ENCODE results near the gene MAST3.

DNA sequence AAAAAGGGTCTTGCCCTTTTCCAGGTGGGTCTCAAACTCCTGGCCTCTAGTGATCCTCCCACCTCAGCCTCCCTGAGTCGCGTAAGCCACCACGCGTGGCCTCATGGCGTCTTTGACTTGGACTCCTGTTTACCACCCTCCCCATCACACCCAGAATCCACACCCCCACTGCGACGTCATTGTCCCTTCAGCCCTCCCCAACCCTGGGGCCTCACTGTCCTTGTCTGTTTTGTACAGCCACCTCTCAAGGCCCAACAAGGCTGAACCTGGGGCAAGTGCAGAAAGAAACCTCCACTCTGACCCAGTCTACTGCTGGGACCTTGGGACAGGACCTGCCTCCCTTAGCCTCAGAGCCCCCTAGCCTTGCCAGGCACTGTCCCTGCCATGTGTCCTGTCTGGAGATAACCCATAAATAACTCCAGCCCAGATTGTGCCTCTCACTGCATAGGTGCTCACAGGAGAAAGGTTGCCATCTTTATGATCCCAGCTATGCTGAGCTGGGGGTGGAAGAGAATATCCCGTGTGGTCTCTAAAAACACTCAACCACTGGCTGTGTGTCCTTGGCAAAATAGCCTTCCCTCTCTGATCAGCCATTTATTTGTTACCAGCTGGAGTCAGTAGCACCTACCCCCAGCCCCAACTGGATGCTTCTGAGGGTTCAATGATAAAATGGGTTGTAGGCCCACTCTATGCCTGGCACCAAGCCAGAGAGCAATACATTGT is 74.2 kb downstream of the MAST3 start:
- TF ChIP-seq, protein P1, sequence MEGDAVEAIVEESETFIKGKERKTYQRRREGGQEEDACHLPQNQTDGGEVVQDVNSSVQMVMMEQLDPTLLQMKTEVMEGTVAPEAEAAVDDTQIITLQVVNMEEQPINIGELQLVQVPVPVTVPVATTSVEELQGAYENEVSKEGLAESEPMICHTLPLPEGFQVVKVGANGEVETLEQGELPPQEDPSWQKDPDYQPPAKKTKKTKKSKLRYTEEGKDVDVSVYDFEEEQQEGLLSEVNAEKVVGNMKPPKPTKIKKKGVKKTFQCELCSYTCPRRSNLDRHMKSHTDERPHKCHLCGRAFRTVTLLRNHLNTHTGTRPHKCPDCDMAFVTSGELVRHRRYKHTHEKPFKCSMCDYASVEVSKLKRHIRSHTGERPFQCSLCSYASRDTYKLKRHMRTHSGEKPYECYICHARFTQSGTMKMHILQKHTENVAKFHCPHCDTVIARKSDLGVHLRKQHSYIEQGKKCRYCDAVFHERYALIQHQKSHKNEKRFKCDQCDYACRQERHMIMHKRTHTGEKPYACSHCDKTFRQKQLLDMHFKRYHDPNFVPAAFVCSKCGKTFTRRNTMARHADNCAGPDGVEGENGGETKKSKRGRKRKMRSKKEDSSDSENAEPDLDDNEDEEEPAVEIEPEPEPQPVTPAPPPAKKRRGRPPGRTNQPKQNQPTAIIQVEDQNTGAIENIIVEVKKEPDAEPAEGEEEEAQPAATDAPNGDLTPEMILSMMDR (CRISPR knock-in tag; IDR thresholded peaks at IDR 0.05), result no peak
- TF ChIP-seq NFE2L1 (CRISPR knock-in tag; IDR thresholded peaks at IDR 0.05; ENCODE audit: borderline replicate concordance) (no peak), ZNF577 (CRISPR knock-in tag; IDR thresholded peaks at IDR 0.05; ENCODE audit: borderline replicate concordance, low read depth) (no peak), TGIF2 (CRISPR knock-in tag; IDR thresholded peaks at IDR 0.05) (no peak), ZNF614 (CRISPR knock-in tag; IDR thresholded peaks at IDR 0.05; ENCODE audit: borderline replicate concordance) (no peak), EZH2 (conservative IDR thresholded peaks at IDR 0.05; ENCODE audit: low read depth, low read length) (no peak), MAFK (conservative IDR thresholded peaks at IDR 0.05 in 1 of 2, IDR thresholded peaks at IDR 0.05 in 1 of 2; ENCODE audit: low read length in 2 of 2) (no peak), YY1 (IDR thresholded peaks at IDR 0.05; ENCODE audit: insufficient read depth, insufficient replicate concordance, low read depth, low read length) (no peak)
- TF ChIP-seq, protein P2, sequence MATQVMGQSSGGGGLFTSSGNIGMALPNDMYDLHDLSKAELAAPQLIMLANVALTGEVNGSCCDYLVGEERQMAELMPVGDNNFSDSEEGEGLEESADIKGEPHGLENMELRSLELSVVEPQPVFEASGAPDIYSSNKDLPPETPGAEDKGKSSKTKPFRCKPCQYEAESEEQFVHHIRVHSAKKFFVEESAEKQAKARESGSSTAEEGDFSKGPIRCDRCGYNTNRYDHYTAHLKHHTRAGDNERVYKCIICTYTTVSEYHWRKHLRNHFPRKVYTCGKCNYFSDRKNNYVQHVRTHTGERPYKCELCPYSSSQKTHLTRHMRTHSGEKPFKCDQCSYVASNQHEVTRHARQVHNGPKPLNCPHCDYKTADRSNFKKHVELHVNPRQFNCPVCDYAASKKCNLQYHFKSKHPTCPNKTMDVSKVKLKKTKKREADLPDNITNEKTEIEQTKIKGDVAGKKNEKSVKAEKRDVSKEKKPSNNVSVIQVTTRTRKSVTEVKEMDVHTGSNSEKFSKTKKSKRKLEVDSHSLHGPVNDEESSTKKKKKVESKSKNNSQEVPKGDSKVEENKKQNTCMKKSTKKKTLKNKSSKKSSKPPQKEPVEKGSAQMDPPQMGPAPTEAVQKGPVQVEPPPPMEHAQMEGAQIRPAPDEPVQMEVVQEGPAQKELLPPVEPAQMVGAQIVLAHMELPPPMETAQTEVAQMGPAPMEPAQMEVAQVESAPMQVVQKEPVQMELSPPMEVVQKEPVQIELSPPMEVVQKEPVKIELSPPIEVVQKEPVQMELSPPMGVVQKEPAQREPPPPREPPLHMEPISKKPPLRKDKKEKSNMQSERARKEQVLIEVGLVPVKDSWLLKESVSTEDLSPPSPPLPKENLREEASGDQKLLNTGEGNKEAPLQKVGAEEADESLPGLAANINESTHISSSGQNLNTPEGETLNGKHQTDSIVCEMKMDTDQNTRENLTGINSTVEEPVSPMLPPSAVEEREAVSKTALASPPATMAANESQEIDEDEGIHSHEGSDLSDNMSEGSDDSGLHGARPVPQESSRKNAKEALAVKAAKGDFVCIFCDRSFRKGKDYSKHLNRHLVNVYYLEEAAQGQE (IDR thresholded peaks at IDR 0.05; ENCODE audit: borderline replicate concordance in 1 of 2, low read depth in 1 of 2, low read length in 2 of 2), result no peak
- TF ChIP-seq, protein P3, sequence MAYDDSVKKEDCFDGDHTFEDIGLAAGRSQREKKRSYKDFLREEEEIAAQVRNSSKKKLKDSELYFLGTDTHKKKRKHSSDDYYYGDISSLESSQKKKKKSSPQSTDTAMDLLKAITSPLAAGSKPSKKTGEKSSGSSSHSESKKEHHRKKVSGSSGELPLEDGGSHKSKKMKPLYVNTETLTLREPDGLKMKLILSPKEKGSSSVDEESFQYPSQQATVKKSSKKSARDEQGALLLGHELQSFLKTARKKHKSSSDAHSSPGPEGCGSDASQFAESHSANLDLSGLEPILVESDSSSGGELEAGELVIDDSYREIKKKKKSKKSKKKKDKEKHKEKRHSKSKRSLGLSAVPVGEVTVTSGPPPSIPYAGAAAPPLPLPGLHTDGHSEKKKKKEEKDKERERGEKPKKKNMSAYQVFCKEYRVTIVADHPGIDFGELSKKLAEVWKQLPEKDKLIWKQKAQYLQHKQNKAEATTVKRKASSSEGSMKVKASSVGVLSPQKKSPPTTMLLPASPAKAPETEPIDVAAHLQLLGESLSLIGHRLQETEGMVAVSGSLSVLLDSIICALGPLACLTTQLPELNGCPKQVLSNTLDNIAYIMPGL (CRISPR knock-in tag; IDR thresholded peaks at IDR 0.05; ENCODE audit: borderline replicate concordance in 1 of 2, low read depth in 1 of 2), result no peak

Measured in HepG2 (cell line).